Epithelial cell of prostate (primary cell): ENCODE data around the gene METTL17.

Experiments used
- DNase-seq: peaks from one replicate; pipeline ENCODE4 v3.0.0-alpha.2; 2011; ENCODE audit warnings: low read depth, low spot score
- H3K27ac ChIP-seq: fragments of 450-650 bp; 2 replicates; pipeline ENCODE4 v1.5.1; 2017; ENCODE audit warnings: mild to moderate bottlenecking

The METTL17 gene

GRCh38 chr14:21022686-21023085, 32.9 kb downstream of the METTL17 start:
- H3K27ac ChIP-seq = no peak overlapping the region
- no peak for DNase-seq

GRCh38 chr14:21023174-21023573, 33.4 kb downstream of the METTL17 start:
- no peak overlapping the region for H3K27ac ChIP-seq
- no peak for DNase-seq

GRCh38 chr14:21023817-21024584, 34.2 kb downstream of the METTL17 start:
- H3K27ac ChIP-seq = no peak overlapping the region
- no peak for DNase-seq

- DNase-seq = no peak
- H3K27ac ChIP-seq = no peak within 1 kb of the TSS
These were observed 35.0 kb downstream of the METTL17 start, which contains the start of gene NDRG2 for GRCh38 chr14:21024585-21025370. Gene NDRG2, minus strand, starts transcription at chr14:21025061. Its CDS starts 1,746 bp downstream, at chr14:21023315.

GRCh38 chr14:21025371-21026273, 35.8 kb downstream of the METTL17 start:
- DNase-seq = no peak
- no peak overlapping the region for H3K27ac ChIP-seq

- DNase-seq = no peak
- H3K27ac ChIP-seq = no peak overlapping the region
These were observed 36.7 kb downstream of the METTL17 start for GRCh38 chr14:21026274-21026987.

GRCh38 chr14:21026988-21027315, 37.2 kb downstream of the METTL17 start:
- no peak overlapping the region for H3K27ac ChIP-seq

GRCh38 chr14:21029917-21030316, 40.1 kb downstream of the METTL17 start, which contains the start of gene TPPP2:
Gene TPPP2, plus strand, starts transcription at chr14:21030217. Its CDS starts 365 bp downstream, at chr14:21030582.
- no peak within 1 kb of the TSS for H3K27ac ChIP-seq
- DNase-seq = no peak

More at GRCh38 chr14:21026988-21027315, 37.2 kb downstream of the METTL17 start:
- no peak for DNase-seq

GRCh38 chr14:21030531-21030930, 40.8 kb downstream of the METTL17 start:
- no peak for DNase-seq
- H3K27ac ChIP-seq = no peak overlapping the region

GRCh38 chr14:21032326-21033132, 42.7 kb downstream of the METTL17 start:
- no peak for DNase-seq
- H3K27ac ChIP-seq = no peak overlapping the region

GRCh38 chr14:21033133-21033698, 43.4 kb downstream of the METTL17 start:
- DNase-seq = no peak
- no peak overlapping the region for H3K27ac ChIP-seq

- DNase-seq = no peak
- H3K27ac ChIP-seq = no peak within 1 kb of the TSS
These were observed 44.9 kb downstream of the METTL17 start, which contains the start of gene RNASE13 for GRCh38 chr14:21034707-21035106. Gene RNASE13, minus strand, starts transcription at chr14:21034807. Its CDS starts 519 bp downstream, at chr14:21034288.

- DNase-seq = no peak
These were observed 47.0 kb downstream of the METTL17 start for GRCh38 chr14:21036751-21037150.

GRCh38 chr14:21037156-21037555, 47.4 kb downstream of the METTL17 start:
- peak overlapping the region; percentile 21 for H3K27ac ChIP-seq
- DNase-seq = no peak

More at GRCh38 chr14:21036751-21037150, 47.0 kb downstream of the METTL17 start:
- H3K27ac ChIP-seq = peak overlapping the region; percentile 21

- DNase-seq = no peak
- H3K27ac ChIP-seq = peak overlapping the region; percentile 94
These were observed 49.0 kb downstream of the METTL17 start for GRCh38 chr14:21038441-21039422.

- no peak for DNase-seq
- peak overlapping the region; percentile 94 for H3K27ac ChIP-seq
These were observed 50.0 kb downstream of the METTL17 start for GRCh38 chr14:21039585-21040369.
